ENCODE results near the gene OSBPL9. TPM values are rescaled to one million over a fixed set of nuclear protein-coding genes. Genes with fewer than 3 reads are reported as not detected.
"Not testable (repeated sequence)": the region's sequence is repeated elsewhere in the genome, so short reads cannot be mapped to it uniquely, and the experiment has no call there.

OSBPL9 gene
- total RNA-seq, 5 donors from 2014 or later (not counting 1 experiment from before 2014, with no cell fraction given), result 39.8 to 50.7 (median 43.4) TPM

GRCh38 chr1:51693419-51694155 lies 76.7 kb downstream of the OSBPL9 start:
- no peaks in the 10 kb centered on the region for H3K27me3 Mint-ChIP-seq
- no CpG with 5 or more reads among the region's 4 CpGs for WGBS (ENCODE audit: insufficient coverage)
- H3K27me3 ChIP-seq (replicated peaks in 1 of 2; ENCODE audit: control insufficient read depth in 2 of 2, extremely low read depth in 1 of 2, insufficient read depth in 2 of 2, low read length in 1 of 2), result no peaks in the 10 kb centered on the region
- H3K4me1 ChIP-seq (ENCODE audit: control insufficient read depth in 1 of 2, extremely low read depth in 1 of 2, insufficient read depth in 2 of 2, low read length in 2 of 2), result no peaks in the 10 kb centered on the region
- no peaks in the 10 kb centered on the region for H3K9me3 ChIP-seq
- no peaks in the 10 kb centered on the region for H3K36me3 Mint-ChIP-seq
- H3K36me3 ChIP-seq (ENCODE audit: control insufficient read depth in 2 of 2, extremely low read depth in 1 of 2, insufficient read depth in 1 of 2, low read length in 1 of 2), result no peaks in the 10 kb centered on the region
- no peaks in the 10 kb centered on the region for H3K9me3 Mint-ChIP-seq
- DNase-seq, result no peak
- H3K4me3 ChIP-seq (ENCODE audit: control insufficient read depth in 1 of 2, extremely low read depth in 1 of 2, low read length in 1 of 2), result no peak overlapping the region
- no peak for ATAC-seq (replicated peaks in 1 of 4)
- no peak overlapping the region for H3K27ac Mint-ChIP-seq
- ChIA-PET CTCF (no interaction called here), POLR2A (no interaction called here)
- peaks cover 6 to 7% (median 7%) of the 10 kb centered on the region in 3 donors for H3K4me1 Mint-ChIP-seq
- no peak overlapping the region for H3K4me3 Mint-ChIP-seq
- no peak overlapping the region for H3K27ac ChIP-seq (ENCODE audit: low read length)

GRCh38 chr1:51697166-51697565 lies 80.3 kb downstream of the OSBPL9 start:
- H3K27me3 ChIP-seq (replicated peaks in 1 of 2; ENCODE audit: control insufficient read depth in 2 of 2, extremely low read depth in 1 of 2, insufficient read depth in 2 of 2, low read length in 1 of 2), result no peaks in the 10 kb centered on the region
- no peaks in the 10 kb centered on the region for H3K27me3 Mint-ChIP-seq
- no peaks in the 10 kb centered on the region for H3K36me3 ChIP-seq (ENCODE audit: control insufficient read depth in 2 of 2, extremely low read depth in 1 of 2, insufficient read depth in 1 of 2, low read length in 1 of 2)
- WGBS (ENCODE audit: insufficient coverage), result no CpG with 5 or more reads among the region's 3 CpGs
- H3K4me3 Mint-ChIP-seq, result no peak overlapping the region
- H3K27ac ChIP-seq (ENCODE audit: low read length), result no peak overlapping the region
- H3K9me3 Mint-ChIP-seq, result no peaks in the 10 kb centered on the region
- DNase-seq, result no peak
- no peaks in the 10 kb centered on the region for H3K9me3 ChIP-seq
- H3K4me1 ChIP-seq (ENCODE audit: control insufficient read depth in 1 of 2, extremely low read depth in 1 of 2, insufficient read depth in 2 of 2, low read length in 2 of 2), result no peaks in the 10 kb centered on the region
- peaks cover 3 to 13% (median 8%) of the 10 kb centered on the region in 3 donors for H3K4me1 Mint-ChIP-seq
- H3K4me3 ChIP-seq (ENCODE audit: control insufficient read depth in 1 of 2, extremely low read depth in 1 of 2, low read length in 1 of 2), result no peak overlapping the region
- no peaks in the 10 kb centered on the region for H3K36me3 Mint-ChIP-seq
- ATAC-seq (replicated peaks in 1 of 4), result no peak
- H3K27ac Mint-ChIP-seq, result no peak overlapping the region
- ChIA-PET CTCF (no interaction called here), POLR2A (no interaction called here)

GRCh38 chr1:51699391-51699790 lies 82.5 kb downstream of the OSBPL9 start:
- no peaks in the 10 kb centered on the region for H3K9me3 Mint-ChIP-seq
- Histone ChIP-seq H3K4me1 (ENCODE audit: control insufficient read depth in 1 of 2, extremely low read depth in 1 of 2, insufficient read depth in 2 of 2, low read length in 2 of 2) (no peaks in the 10 kb centered on the region), H3K9me3 (no peaks in the 10 kb centered on the region), H3K4me3 (ENCODE audit: control insufficient read depth in 1 of 2, extremely low read depth in 1 of 2, low read length in 1 of 2) (no peak overlapping the region), H3K27ac (ENCODE audit: low read length) (no peak overlapping the region), H3K27me3 (replicated peaks in 1 of 2; ENCODE audit: control insufficient read depth in 2 of 2, extremely low read depth in 1 of 2, insufficient read depth in 2 of 2, low read length in 1 of 2) (no peaks in the 10 kb centered on the region), H3K36me3 (ENCODE audit: control insufficient read depth in 2 of 2, extremely low read depth in 1 of 2, insufficient read depth in 1 of 2, low read length in 1 of 2) (no peaks in the 10 kb centered on the region)
- WGBS (ENCODE audit: insufficient coverage), result 79% methylated on average over 1 of the region's 1 CpG
- no peak overlapping the region for H3K4me3 Mint-ChIP-seq
- H3K4me1 Mint-ChIP-seq, result peaks cover 5 to 10% (median 6%) of the 10 kb centered on the region in 3 donors
- CTCF ChIA-PET, result no interaction called here
- H3K27ac Mint-ChIP-seq, result no peak overlapping the region
- no peaks in the 10 kb centered on the region for H3K36me3 Mint-ChIP-seq
- no peaks in the 10 kb centered on the region for H3K27me3 Mint-ChIP-seq
- DNase-seq, result no peak
- POLR2A ChIA-PET, result no interaction called here
- ATAC-seq (replicated peaks in 1 of 4), result no peak

- DNase-seq; H3K27me3 Mint-ChIP-seq; H3K9me3 Mint-ChIP-seq; POLR2A ChIA-PET; H3K36me3 ChIP-seq (ENCODE audit: control insufficient read depth in 2 of 2, extremely low read depth in 1 of 2, insufficient read depth in 1 of 2, low read length in 1 of 2); H3K4me1 ChIP-seq (ENCODE audit: control insufficient read depth in 1 of 2, extremely low read depth in 1 of 2, insufficient read depth in 2 of 2, low read length in 2 of 2); H3K4me3 ChIP-seq (ENCODE audit: control insufficient read depth in 1 of 2, extremely low read depth in 1 of 2, low read length in 1 of 2); ATAC-seq (replicated peaks in 1 of 4); H3K27ac ChIP-seq (ENCODE audit: low read length); H3K36me3 Mint-ChIP-seq; H3K4me3 Mint-ChIP-seq; H3K9me3 ChIP-seq; H3K27ac Mint-ChIP-seq; CTCF ChIA-PET; H3K27me3 ChIP-seq (replicated peaks in 1 of 2; ENCODE audit: control insufficient read depth in 2 of 2, extremely low read depth in 1 of 2, insufficient read depth in 2 of 2, low read length in 1 of 2): not testable (repeated sequence)
- no CpG with 5 or more reads among the region's 7 CpGs for WGBS (ENCODE audit: insufficient coverage)
- H3K4me1 Mint-ChIP-seq, result peaks cover 5 to 12% (median 10%) of the 10 kb centered on the region in 3 donors
Observed at GRCh38 chr1:51701782-51702181, 84.9 kb downstream of the OSBPL9 start.

- ATAC-seq (replicated peaks in 1 of 4); H3K36me3 Mint-ChIP-seq; H3K4me1 ChIP-seq (ENCODE audit: control insufficient read depth in 1 of 2, extremely low read depth in 1 of 2, insufficient read depth in 2 of 2, low read length in 2 of 2); POLR2A ChIA-PET; DNase-seq; H3K27me3 ChIP-seq (replicated peaks in 1 of 2; ENCODE audit: control insufficient read depth in 2 of 2, extremely low read depth in 1 of 2, insufficient read depth in 2 of 2, low read length in 1 of 2); H3K27ac ChIP-seq (ENCODE audit: low read length); H3K27ac Mint-ChIP-seq; H3K9me3 ChIP-seq; CTCF ChIA-PET; H3K4me3 Mint-ChIP-seq; H3K4me3 ChIP-seq (ENCODE audit: control insufficient read depth in 1 of 2, extremely low read depth in 1 of 2, low read length in 1 of 2); H3K9me3 Mint-ChIP-seq; H3K27me3 Mint-ChIP-seq; H3K36me3 ChIP-seq (ENCODE audit: control insufficient read depth in 2 of 2, extremely low read depth in 1 of 2, insufficient read depth in 1 of 2, low read length in 1 of 2): not testable (repeated sequence)
- WGBS (ENCODE audit: insufficient coverage), result no CpG with 5 or more reads among the region's 2 CpGs
- peaks cover 9 to 16% (median 14%) of the 10 kb centered on the region in 3 donors for H3K4me1 Mint-ChIP-seq
Observed at GRCh38 chr1:51702220-51702619, 85.3 kb downstream of the OSBPL9 start.

GRCh38 chr1:51705035-51705434 lies 88.1 kb downstream of the OSBPL9 start:
- no peak overlapping the region for H3K27ac Mint-ChIP-seq

More at GRCh38 chr1:51705035-51705434, 88.1 kb downstream of the OSBPL9 start:
- POLR2A ChIA-PET, result no interaction called here
- no peaks in the 10 kb centered on the region for H3K9me3 ChIP-seq
- CTCF ChIA-PET, result no interaction called here
- H3K4me3 Mint-ChIP-seq, result no peak overlapping the region
- WGBS (ENCODE audit: insufficient coverage), result no CpG with 5 or more reads among the region's 2 CpGs
- DNase-seq, result no peak
- H3K27ac ChIP-seq (ENCODE audit: low read length), result no peak overlapping the region
- no peaks in the 10 kb centered on the region for H3K27me3 Mint-ChIP-seq
- peaks cover 6 to 11% (median 8%) of the 10 kb centered on the region in 3 donors for H3K4me1 Mint-ChIP-seq
- no peaks in the 10 kb centered on the region for H3K27me3 ChIP-seq (replicated peaks in 1 of 2; ENCODE audit: control insufficient read depth in 2 of 2, extremely low read depth in 1 of 2, insufficient read depth in 2 of 2, low read length in 1 of 2)
- H3K36me3 ChIP-seq (ENCODE audit: control insufficient read depth in 2 of 2, extremely low read depth in 1 of 2, insufficient read depth in 1 of 2, low read length in 1 of 2), result no peaks in the 10 kb centered on the region
- H3K36me3 Mint-ChIP-seq, result peaks cover 3% of the 10 kb centered on the region
- H3K4me3 ChIP-seq (ENCODE audit: control insufficient read depth in 1 of 2, extremely low read depth in 1 of 2, low read length in 1 of 2), result no peak overlapping the region
- H3K9me3 Mint-ChIP-seq, result no peaks in the 10 kb centered on the region
- no peak for ATAC-seq (replicated peaks in 1 of 4)
- H3K4me1 ChIP-seq (ENCODE audit: control insufficient read depth in 1 of 2, extremely low read depth in 1 of 2, insufficient read depth in 2 of 2, low read length in 2 of 2), result no peaks in the 10 kb centered on the region
